ENCODE measurements around the gene REXO5.

Gene REXO5

DNA sequence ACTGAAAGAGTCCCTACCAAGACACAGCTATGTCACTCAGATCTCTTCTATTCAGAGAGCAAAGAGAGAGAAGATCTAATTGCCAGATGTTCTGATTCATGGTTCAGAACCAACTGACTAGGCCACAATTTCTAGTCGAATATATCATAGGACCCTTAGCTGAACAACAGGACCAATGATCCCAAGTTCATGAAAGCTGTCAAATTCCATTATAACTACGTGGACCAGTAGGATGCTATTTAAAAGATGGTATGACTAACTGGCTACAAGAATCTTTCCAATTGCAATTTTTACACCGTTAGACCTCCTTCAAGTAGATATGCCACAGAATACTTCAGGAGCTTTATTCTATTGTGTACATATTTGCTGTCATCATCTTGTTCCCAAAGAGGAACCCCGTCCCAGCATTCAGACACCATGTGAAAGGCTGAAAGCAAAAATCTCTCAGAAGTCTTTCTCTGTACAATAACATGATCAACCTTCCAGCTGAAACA is 67.8 kb downstream of the REXO5 start:
- no peak for DNase-seq

GRCh38 chr16:20875355-20875650 is 69.0 kb downstream of the REXO5 start:
- no peak for DNase-seq

GRCh38 chr16:20878682-20879147 is 72.4 kb downstream of the REXO5 start:
- no peak for DNase-seq

- no peak for DNase-seq
Observed at GRCh38 chr16:20879175-20880040, 73.1 kb downstream of the REXO5 start.

GRCh38 chr16:20880867-20881502 is 74.7 kb downstream of the REXO5 start:
- no peak for DNase-seq

GRCh38 chr16:20881503-20881878 is 75.2 kb downstream of the REXO5 start:
- no peak for DNase-seq

GRCh38 chr16:20883554-20884239 is 77.4 kb downstream of the REXO5 start:
- DNase-seq: no peak

- DNase-seq: no peak
Observed at GRCh38 chr16:20884240-20884556, 77.9 kb downstream of the REXO5 start.

DNA sequence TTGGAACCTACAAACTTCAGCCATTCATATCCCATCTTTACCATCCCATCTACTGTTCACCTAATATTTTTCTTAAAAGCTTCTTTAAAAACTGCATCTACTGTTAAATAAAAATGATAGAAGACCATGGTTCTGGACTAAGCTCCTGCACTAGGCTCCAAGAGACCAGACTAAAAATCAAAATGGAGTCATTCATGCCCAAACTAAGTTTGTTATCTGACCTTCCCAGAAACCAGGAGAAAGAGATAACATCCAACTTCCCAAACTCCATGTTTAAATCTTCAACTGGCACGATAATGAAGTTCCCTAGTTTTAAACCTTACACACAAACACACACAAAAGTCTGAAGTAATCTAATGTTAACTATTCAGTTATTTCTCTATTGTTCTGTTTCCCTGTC is 80.0 kb downstream of the REXO5 start:
- DNase-seq: no peak

GRCh38 chr16:20887207-20887606 is 80.9 kb downstream of the REXO5 start:
- DNase-seq: no peak

- no peak for DNase-seq
Observed at GRCh38 chr16:20889625-20890275, 83.4 kb downstream of the REXO5 start.

DNA sequence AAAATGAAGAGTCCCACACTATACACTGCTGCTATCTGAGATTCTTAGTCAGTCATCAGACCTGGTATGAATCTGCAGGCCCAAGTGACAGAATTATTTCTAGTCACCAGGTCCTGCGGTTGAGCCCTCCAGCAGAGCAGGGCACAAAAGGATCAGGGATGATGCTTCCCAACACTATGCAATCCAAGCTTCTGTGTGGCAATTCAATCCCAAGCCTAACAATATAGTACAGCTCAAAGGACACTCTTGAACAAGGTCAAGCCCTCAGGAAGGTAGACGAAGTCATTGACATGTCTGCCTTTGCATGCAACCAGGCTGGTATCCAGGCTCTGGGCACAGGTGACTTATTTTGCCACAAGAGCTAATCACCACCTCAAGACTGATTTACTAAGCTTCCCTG is 88.1 kb downstream of the REXO5 start:
- no peak for DNase-seq

DNA sequence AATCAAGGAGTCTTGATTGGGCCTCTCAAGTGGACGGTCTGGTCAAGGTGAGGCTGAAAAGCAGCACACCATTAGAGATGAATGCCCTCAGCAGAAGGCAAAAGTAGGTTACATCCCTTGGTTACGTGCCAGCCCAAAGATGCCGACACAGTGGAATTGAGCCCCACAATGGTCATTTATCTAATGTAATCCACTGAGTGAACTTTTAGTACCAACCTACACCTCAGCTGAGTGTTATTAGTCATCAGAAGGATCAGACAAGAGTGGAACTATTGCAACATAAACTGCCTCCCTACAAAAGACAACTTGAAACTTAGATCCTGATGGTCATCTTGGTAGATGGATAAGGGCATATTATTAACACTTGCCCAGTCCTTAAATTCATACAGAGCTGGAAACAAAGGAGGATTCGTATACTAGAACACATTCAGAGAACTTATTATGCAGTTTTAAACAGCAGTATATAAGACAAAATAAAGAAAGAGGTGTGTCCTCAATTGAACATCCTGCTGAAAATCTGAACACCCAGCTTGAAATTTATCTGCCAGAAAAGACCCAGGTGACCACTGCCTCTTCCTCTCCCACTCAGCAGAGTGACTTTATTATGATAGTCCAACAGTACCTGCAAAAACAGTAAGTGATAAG is 91.0 kb downstream of the REXO5 start:
- DNase-seq: no peak

DNA sequence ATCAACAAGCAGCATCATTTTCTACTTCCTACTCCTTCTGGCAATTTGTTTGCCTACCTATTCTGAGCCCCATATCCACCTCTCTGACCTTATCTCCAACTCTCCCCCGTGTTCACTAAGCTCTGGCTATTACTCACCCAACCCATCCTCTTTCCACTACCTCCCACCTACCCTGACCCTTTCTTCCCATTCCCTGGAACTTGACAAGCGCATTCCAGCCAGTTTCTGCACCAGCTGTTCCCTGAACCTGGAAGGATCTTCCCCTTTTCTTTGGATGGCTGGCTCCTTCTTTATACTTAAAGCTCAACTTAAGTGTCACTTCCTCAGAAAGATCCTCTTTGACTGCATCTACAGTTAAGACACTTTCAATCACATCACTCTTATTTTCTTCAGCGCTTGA is 91.6 kb downstream of the REXO5 start:
- no peak for DNase-seq

GRCh38 chr16:20899071-20899470 is 92.7 kb downstream of the REXO5 start:
- no peak for DNase-seq

All from NCI-H1105 (cell line).